Measurements from ENCODE around the gene RAD51B. TPM values are rescaled to one million over a fixed set of nuclear protein-coding genes. Genes with fewer than 3 reads are reported as not detected.
A peak's percentile ranks its signal among the peaks of the same experiment; 100 is the strongest.

RAD51B gene
- total RNA-seq, 2 donors from 2014 or later, result 22.8 to 33.8 TPM

DNA sequence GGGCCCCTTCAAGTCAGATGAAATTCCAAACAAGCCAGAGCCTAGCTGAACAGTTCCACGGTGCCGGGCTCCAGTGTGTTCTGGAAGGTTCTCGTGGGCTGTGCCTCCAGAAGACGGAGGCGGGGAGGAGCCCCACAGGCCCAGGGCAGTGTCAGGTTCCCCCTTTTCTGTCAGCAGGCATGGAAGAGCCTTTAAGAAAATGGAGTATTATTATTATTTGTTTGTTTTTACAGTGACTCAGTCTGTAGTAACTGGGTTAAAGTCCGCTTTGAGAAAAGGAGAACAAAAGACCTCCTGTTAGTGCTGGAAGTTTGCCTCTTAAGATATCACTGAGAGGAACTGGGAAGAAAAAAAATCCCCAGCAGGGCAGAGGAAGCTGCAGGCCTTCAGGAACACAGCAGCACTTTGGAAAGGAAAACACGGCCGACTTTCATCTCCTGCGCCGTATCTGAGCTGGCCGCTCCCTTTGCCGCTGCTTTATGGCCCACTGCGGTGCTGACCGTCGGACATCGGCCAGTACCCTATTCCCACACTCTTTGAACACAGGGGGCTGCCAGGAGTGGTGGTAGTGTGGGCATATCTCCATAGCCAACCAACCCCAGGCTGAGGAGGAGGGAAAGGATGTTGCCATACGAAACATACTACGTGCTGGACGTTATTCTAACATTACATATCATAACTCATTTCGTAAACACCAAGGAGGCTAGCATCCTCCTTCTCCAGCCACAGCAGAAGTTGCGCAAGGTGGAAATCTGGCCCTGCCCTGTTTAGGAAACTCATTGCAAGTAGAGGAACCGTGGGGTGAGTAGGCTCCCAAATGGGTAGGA is 779.3 kb downstream of the RAD51B start:
- Histone ChIP-seq H3K27me3 (ENCODE audit: control insufficient read depth, insufficient read depth, low read length, poor library complexity, severe bottlenecking) (no peaks in the 10 kb centered on the region), H3K4me3 (ENCODE audit: low read length) (no peak overlapping the region), H3K36me3 (ENCODE audit: control insufficient read depth, insufficient read depth, low read length) (no peaks in the 10 kb centered on the region), H3K4me1 (ENCODE audit: control insufficient read depth, insufficient read depth, low read length) (peaks cover 18% of the 10 kb centered on the region), H3K27ac (ENCODE audit: low read depth, low read length) (peak overlapping the region; percentile 50), H3K9me3 (ENCODE audit: control insufficient read depth, low read length) (no peaks in the 10 kb centered on the region), H3K9ac (ENCODE audit: extremely low read depth, low read length, poor library complexity, severe bottlenecking) (no peak overlapping the region)
- H3K27ac Mint-ChIP-seq, result peak overlapping the region; percentile 22
- peaks cover 30% of the 10 kb centered on the region for H3K4me1 Mint-ChIP-seq
- no peak for TF ChIP-seq CTCF (conservative IDR thresholded peaks at IDR 0.05)
- no peaks in the 10 kb centered on the region for H3K9me3 Mint-ChIP-seq
- no peaks in the 10 kb centered on the region for H3K27me3 Mint-ChIP-seq (ENCODE audit: insufficient read depth)
- 66 to 84% methylated on average over 7 to 21 of the region's 22 CpGs for WGBS, 2 experiments (ENCODE audit: insufficient coverage in 1 of 2, insufficient read length in 1 of 2)
- no peaks in the 10 kb centered on the region for H3K36me3 Mint-ChIP-seq (ENCODE audit: low read depth)
- no peak for DNase-seq
- no peak overlapping the region for H3K4me3 Mint-ChIP-seq

- WGBS, 2 experiments (ENCODE audit: insufficient coverage in 1 of 2, insufficient read length in 1 of 2), result 92 to 93% methylated on average over 5 to 9 of the region's 9 CpGs
- peak; percentile 14 for DNase-seq
- peaks cover 18% of the 10 kb centered on the region for H3K4me1 ChIP-seq (ENCODE audit: control insufficient read depth, insufficient read depth, low read length)
- H3K36me3 Mint-ChIP-seq (ENCODE audit: low read depth), result no peaks in the 10 kb centered on the region
- H3K27me3 Mint-ChIP-seq (ENCODE audit: insufficient read depth), result no peaks in the 10 kb centered on the region
- H3K36me3 ChIP-seq (ENCODE audit: control insufficient read depth, insufficient read depth, low read length), result no peaks in the 10 kb centered on the region
- H3K4me3 ChIP-seq (ENCODE audit: low read length), result no peak overlapping the region
- no peak overlapping the region for H3K4me3 Mint-ChIP-seq
- no peak overlapping the region for H3K9ac ChIP-seq (ENCODE audit: extremely low read depth, low read length, poor library complexity, severe bottlenecking)
- no peak overlapping the region for H3K27ac Mint-ChIP-seq
- no peaks in the 10 kb centered on the region for H3K9me3 Mint-ChIP-seq
- no peaks in the 10 kb centered on the region for H3K27me3 ChIP-seq (ENCODE audit: control insufficient read depth, insufficient read depth, low read length, poor library complexity, severe bottlenecking)
- H3K27ac ChIP-seq (ENCODE audit: low read depth, low read length), result no peak overlapping the region
- H3K9me3 ChIP-seq (ENCODE audit: control insufficient read depth, low read length), result no peaks in the 10 kb centered on the region
- H3K4me1 Mint-ChIP-seq, result peaks cover 24% of the 10 kb centered on the region
- no peak for TF ChIP-seq CTCF (conservative IDR thresholded peaks at IDR 0.05)
Observed at GRCh38 chr14:68599896-68600610, 780.5 kb downstream of the RAD51B start.

- Histone ChIP-seq H3K9ac (ENCODE audit: extremely low read depth, low read length, poor library complexity, severe bottlenecking) (no peak overlapping the region), H3K4me3 (ENCODE audit: low read length) (no peak overlapping the region), H3K27ac (ENCODE audit: low read depth, low read length) (no peak overlapping the region), H3K9me3 (ENCODE audit: control insufficient read depth, low read length) (no peaks in the 10 kb centered on the region), H3K36me3 (ENCODE audit: control insufficient read depth, insufficient read depth, low read length) (no peaks in the 10 kb centered on the region), H3K27me3 (ENCODE audit: control insufficient read depth, insufficient read depth, low read length, poor library complexity, severe bottlenecking) (no peaks in the 10 kb centered on the region), H3K4me1 (ENCODE audit: control insufficient read depth, insufficient read depth, low read length) (peaks cover 18% of the 10 kb centered on the region)
- WGBS, 2 experiments (ENCODE audit: insufficient coverage in 1 of 2, insufficient read length in 1 of 2), result 67 to 81% methylated on average over 2 to 5 of the region's 5 CpGs
- no peak for TF ChIP-seq CTCF (conservative IDR thresholded peaks at IDR 0.05)
- no peak for DNase-seq
- H3K27ac Mint-ChIP-seq, result no peak overlapping the region
- no peaks in the 10 kb centered on the region for H3K27me3 Mint-ChIP-seq (ENCODE audit: insufficient read depth)
- H3K4me1 Mint-ChIP-seq, result peaks cover 34% of the 10 kb centered on the region
- H3K36me3 Mint-ChIP-seq (ENCODE audit: low read depth), result peaks cover 1% of the 10 kb centered on the region
- peaks cover 4% of the 10 kb centered on the region for H3K9me3 Mint-ChIP-seq
- H3K4me3 Mint-ChIP-seq, result no peak overlapping the region
Observed at GRCh38 chr14:68602507-68602906, 782.9 kb downstream of the RAD51B start.

All from endodermal cell (in vitro differentiated cells).